ENCODE results near the gene WDFY3.
A peak's percentile ranks its signal among the peaks of the same experiment; 100 is the strongest.
"Not testable (repeated sequence)": the region's sequence is repeated elsewhere in the genome, so short reads cannot be mapped to it uniquely, and the experiment has no call there.

Gene WDFY3

GRCh38 chr4:84857296-84857695 is 109.2 kb downstream of the WDFY3 start:
- DNase-seq (ENCODE audit: low read depth): no peak

GRCh38 chr4:84856468-84857049 is 109.9 kb downstream of the WDFY3 start:
- no peak for DNase-seq (ENCODE audit: low read depth)

DNA sequence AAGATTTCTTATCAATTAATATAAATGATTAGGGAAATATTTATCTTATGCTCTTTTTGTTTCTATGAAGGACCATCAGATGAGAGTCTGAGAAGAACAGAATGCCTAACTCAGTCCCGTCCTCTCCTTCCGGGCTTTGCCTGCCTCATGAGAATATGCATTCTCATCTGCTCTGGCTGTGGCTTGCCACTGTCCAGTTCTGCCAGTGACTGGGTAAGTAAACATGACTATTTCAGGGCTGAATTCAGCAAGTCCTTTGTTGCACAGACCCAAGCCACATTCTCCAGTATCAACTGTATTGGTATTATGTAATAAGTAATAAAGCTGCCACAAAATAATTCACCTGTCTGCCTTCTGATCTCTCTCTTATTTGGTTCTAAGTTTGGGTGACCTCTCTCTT is 110.7 kb downstream of the WDFY3 start:
- DNase-seq (ENCODE audit: low read depth): no peak

DNA sequence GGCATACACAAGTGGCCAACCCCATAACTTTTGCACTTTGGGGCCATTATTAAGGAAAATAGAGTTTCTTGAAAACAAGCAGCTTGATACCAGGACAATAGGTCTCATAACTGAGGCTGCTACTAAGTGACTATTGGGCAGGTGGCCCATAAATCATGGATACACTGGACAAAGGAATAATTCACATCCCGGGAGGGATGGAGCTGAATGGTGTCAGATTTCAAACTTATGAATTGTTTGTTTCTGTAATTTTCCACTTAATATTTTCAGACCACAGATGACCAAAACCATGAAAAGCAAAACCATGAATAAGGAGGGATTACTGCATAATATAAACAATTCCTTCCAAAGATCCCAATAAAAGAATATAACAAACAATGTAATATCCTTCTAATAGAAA is 114.4 kb downstream of the WDFY3 start:
- no peak for DNase-seq (ENCODE audit: low read depth)

DNA sequence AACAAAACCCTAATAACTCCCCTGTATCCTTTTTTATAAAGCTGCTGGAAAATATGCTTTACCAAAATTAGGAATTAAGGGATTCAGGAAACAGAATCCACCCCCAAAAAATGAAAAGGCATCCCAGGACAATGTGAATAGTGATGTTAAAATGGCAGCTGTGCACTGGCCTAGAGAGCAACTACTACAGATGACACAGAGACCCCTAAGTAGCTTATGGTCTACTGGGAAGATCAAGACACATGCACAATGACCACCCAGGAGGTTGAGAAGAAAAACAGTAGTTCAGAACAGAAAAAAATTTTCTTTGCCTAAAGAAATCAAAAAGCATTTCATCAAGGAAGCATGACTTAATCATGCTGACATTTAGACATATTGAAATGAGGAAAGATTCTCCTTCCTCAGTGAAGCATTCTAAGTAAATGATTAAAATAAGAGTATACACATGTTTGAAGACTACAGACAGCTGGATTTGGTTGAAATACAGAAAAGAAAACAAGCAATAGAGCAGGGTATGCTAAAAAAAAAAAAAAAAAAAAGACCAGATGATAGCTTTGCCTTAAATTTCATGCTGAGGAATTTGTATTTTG is 117.3 kb downstream of the WDFY3 start:
- no peak for DNase-seq (ENCODE audit: low read depth)

DNA sequence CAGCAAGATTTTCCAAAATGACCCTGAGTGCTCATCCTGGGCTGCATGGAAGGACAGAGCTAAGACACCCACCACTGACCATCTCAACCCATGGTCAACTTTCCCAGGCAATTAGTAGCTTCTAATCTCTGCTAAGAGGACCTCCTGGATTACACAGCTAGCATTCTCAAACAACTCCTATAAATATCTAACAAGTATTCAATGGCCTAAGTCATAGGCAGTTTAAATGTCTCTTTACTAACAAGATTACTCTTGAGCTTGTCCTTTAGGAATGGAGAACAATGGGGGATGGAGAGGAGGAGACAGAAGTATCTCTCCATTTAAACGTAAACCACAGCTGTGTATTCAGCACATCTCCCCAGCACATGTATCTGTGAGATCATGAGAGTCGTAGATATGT is 118.1 kb downstream of the WDFY3 start:
- no peak for DNase-seq (ENCODE audit: low read depth)

- DNase-seq (ENCODE audit: low read depth): no peak
These were observed 118.5 kb downstream of the WDFY3 start for GRCh38 chr4:84847978-84848377.

GRCh38 chr4:84846985-84847384 is 119.5 kb downstream of the WDFY3 start:
- DNase-seq (ENCODE audit: low read depth): no peak

- DNase-seq (ENCODE audit: low read depth): no peak
These were observed 125.1 kb downstream of the WDFY3 start for GRCh38 chr4:84841435-84841834.

GRCh38 chr4:84837751-84838150 is 128.7 kb downstream of the WDFY3 start:
- DNase-seq (ENCODE audit: low read depth): no peak

GRCh38 chr4:84829633-84830032 is 136.9 kb downstream of the WDFY3 start:
- not testable (repeated sequence) for DNase-seq (ENCODE audit: low read depth)

DNA sequence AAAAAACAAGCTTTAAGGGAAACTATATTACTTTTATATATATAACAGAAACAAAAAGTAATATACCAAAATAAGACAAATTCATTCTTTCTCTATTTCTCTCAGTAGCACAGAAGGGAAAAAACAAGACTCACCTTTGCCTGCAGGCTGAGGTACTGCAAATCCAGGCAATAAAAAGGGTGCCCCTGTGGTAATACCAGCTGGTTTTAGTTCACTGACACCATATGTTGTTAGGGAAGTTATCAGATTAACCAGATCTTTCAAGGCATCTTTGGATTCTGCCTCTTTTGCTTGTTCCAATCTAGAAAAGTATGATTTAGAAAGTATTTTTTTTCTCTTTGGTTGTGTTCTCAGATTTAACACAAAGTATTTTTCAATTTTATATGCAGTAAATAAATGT is 139.8 kb downstream of the WDFY3 start:
- no peak for DNase-seq (ENCODE audit: low read depth)

GRCh38 chr4:84825701-84826341 is 140.7 kb downstream of the WDFY3 start:
- no peak for DNase-seq (ENCODE audit: low read depth)

DNA sequence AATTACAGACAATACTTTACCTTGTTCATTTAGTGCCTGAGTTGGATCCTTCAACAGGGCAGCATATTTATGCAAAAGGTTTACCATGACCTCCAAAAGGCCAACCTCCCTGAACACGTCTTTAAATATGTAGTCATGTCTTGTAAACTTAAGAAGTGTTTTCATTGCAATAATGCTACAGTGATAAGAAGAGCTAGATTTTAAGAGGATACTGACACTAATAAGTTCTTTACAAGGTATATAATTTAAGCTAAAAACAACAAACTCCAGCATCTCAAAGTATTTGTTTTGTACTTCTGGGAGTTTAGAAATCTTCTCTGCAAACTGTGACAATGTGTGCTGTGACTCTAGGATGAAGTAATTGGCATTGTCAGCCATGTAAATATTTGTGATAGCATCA is 145.4 kb downstream of the WDFY3 start:
- DNase-seq (ENCODE audit: low read depth): no peak

- peak; percentile 78 for DNase-seq (ENCODE audit: low read depth)
These were observed 152.3 kb downstream of the WDFY3 start for GRCh38 chr4:84814094-84814750.

- no peak for DNase-seq (ENCODE audit: low read depth)
These were observed 156.5 kb downstream of the WDFY3 start for GRCh38 chr4:84809946-84810345.

DNA sequence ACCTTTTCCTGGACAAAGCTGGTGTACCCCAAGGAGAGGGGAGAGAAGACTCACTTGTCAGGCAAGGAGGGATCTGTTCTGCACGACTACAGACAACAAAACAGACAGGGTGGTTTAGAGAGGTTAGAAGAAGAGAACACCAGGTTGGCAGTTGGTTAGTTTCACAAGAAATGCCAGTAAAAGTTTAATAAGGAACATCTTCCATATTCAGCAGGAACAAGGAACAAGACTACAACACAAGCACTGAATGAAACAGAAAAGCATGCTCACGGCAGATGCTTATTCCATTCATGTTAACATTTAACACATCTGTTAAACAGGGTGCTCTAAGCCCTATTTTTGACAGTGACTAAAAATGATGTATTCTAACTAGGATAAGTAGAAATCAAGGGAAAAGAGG is 158.2 kb downstream of the WDFY3 start:
- DNase-seq (ENCODE audit: low read depth): no peak

DNA sequence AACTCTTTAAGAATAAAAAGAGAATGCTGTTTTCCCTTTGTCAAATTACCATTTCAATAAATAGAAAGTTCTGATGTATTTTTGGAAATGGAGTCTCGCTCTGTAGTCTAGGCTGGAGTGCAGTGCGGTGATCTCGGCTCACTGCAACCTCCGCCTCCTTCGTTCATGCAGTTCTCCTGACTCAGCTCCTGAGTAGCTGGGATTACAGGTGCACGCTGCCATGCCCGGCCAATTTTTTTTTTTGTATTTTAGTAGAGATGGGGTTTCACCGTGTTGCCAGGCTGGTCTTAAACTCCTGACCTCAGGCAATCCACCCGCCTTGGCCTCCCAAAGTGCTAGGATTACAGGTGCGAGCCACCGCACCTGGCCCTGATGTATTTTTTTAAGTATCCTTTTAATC is 159.9 kb downstream of the WDFY3 start:
- not testable (repeated sequence) for DNase-seq (ENCODE audit: low read depth)

GRCh38 chr4:84804136-84804535 is 162.4 kb downstream of the WDFY3 start:
- DNase-seq (ENCODE audit: low read depth): peak; percentile 24

DNA sequence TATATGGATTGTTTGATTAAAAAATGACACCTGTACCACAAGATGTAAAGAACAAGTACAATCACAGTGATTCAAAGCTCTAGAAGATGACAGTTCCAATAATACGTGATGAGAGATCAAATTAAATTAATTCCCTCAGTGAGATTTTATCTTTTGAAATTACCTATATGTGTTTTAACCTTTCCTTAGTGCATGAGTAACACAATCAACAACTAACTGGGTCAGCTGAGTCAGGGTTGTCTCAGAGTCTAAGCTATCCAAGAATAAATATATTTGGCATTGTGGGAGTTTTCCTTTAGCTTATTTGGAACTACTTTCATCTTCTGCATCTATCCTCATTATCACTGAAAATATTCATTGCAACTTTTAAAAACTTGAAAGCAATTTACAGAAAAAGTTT is 162.8 kb downstream of the WDFY3 start:
- DNase-seq (ENCODE audit: low read depth): peak; percentile 17

GRCh38 chr4:84803116-84803515 is 163.4 kb downstream of the WDFY3 start:
- no peak for DNase-seq (ENCODE audit: low read depth)

GRCh38 chr4:84800256-84800655 is 166.2 kb downstream of the WDFY3 start:
- DNase-seq (ENCODE audit: low read depth): no peak

- no peak for DNase-seq (ENCODE audit: low read depth)
These were observed 167.2 kb downstream of the WDFY3 start for GRCh38 chr4:84799318-84799717.

Data from stromal cell of bone marrow (primary cell).